ENCODE measurements around the gene FAM216B. TPM values are rescaled to one million over a fixed set of nuclear protein-coding genes. Genes with fewer than 3 reads are reported as not detected.
"Not testable (repeated sequence)": the region's sequence is repeated elsewhere in the genome, so short reads cannot be mapped to it uniquely, and the experiment has no call there.

Gene FAM216B
- total and polyA plus RNA-seq, 2 donors (not counting 1 experiment from before 2014, with no cell fraction given): under 0.01 TPM; not detected in 1

DNA sequence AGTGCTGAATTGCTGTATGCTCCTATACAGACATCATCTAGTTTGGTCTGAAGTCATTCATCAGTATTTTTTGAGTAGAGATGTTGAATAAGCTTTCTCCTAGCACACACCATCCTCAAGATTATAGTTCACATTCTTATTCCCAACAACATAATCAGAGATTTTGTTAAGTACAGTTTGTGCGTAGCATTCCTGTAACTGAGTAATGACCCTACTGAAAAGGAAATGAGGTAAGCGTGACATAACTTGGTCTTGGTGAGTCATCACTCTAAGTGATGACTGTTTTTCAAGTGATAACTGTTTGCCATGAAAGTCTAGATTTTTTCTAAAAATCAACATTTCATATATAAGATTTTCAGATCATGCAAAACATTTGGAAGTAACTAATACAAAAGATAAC, 18.5 kb upstream of the FAM216B start:
- Histone ChIP-seq H3K36me3 (ENCODE audit: control insufficient read depth, insufficient read depth, low read length) (no peaks in the 10 kb centered on the region), H3K27ac (ENCODE audit: insufficient read depth, low read length) (peak overlapping the region; percentile 68), H4K20me1 (ENCODE audit: control insufficient read depth, extremely low read depth, insufficient read depth, low read length) (no peaks in the 10 kb centered on the region), H3K27me3 (ENCODE audit: control insufficient read depth, insufficient read depth, low read length) (no peaks in the 10 kb centered on the region), H3K79me2 (ENCODE audit: control insufficient read depth, insufficient read depth, low read length) (no peaks in the 10 kb centered on the region), H3K4me2 (ENCODE audit: extremely low read depth, insufficient read depth, low read length) (no peak overlapping the region), H3K9me3 (ENCODE audit: control insufficient read depth, insufficient read depth, low read depth, low read length) (no peaks in the 10 kb centered on the region), H2AFZ (ENCODE audit: low read length) (no peak overlapping the region), H3K9ac (ENCODE audit: insufficient read depth, low read length) (no peak overlapping the region), H3K4me1 (ENCODE audit: control insufficient read depth, extremely low read depth, insufficient read depth, low read length) (no peaks in the 10 kb centered on the region), H3K4me3 (replicated peaks in 1 of 4; ENCODE audit: control extremely low read depth in 1 of 4, insufficient read depth in 1 of 4, low read depth in 3 of 4, low read length in 4 of 4) (no peak overlapping the region)
- DNase-seq (ENCODE audit: low read depth in 2 of 2): peak; percentile 89 to 94
- TF ChIP-seq EZH2 (IDR thresholded peaks at IDR 0.05; ENCODE audit: low read length, missing control alignments): no peak
- no peak for TF ChIP-seq CTCF (conservative IDR thresholded peaks at IDR 0.05 in 1 of 2, IDR thresholded peaks at IDR 0.05 in 1 of 2; ENCODE audit: low read depth in 1 of 2, low read length in 2 of 2)

- Histone ChIP-seq H3K4me2 (ENCODE audit: extremely low read depth, insufficient read depth, low read length) (no peak overlapping the region), H3K27ac (ENCODE audit: insufficient read depth, low read length) (no peak overlapping the region), H4K20me1 (ENCODE audit: control insufficient read depth, extremely low read depth, insufficient read depth, low read length) (no peaks in the 10 kb centered on the region), H3K36me3 (ENCODE audit: control insufficient read depth, insufficient read depth, low read length) (no peaks in the 10 kb centered on the region), H3K27me3 (ENCODE audit: control insufficient read depth, insufficient read depth, low read length) (no peaks in the 10 kb centered on the region), H3K4me1 (ENCODE audit: control insufficient read depth, extremely low read depth, insufficient read depth, low read length) (no peaks in the 10 kb centered on the region), H2AFZ (ENCODE audit: low read length) (no peak overlapping the region), H3K79me2 (ENCODE audit: control insufficient read depth, insufficient read depth, low read length) (no peaks in the 10 kb centered on the region), H3K9me3 (ENCODE audit: control insufficient read depth, insufficient read depth, low read depth, low read length) (no peaks in the 10 kb centered on the region), H3K4me3 (replicated peaks in 1 of 4; ENCODE audit: control extremely low read depth in 1 of 4, insufficient read depth in 1 of 4, low read depth in 3 of 4, low read length in 4 of 4) (no peak overlapping the region), H3K9ac (ENCODE audit: insufficient read depth, low read length) (no peak overlapping the region)
- TF ChIP-seq EZH2 (IDR thresholded peaks at IDR 0.05; ENCODE audit: low read length, missing control alignments): no peak
- TF ChIP-seq CTCF (conservative IDR thresholded peaks at IDR 0.05 in 1 of 2, IDR thresholded peaks at IDR 0.05 in 1 of 2; ENCODE audit: low read depth in 1 of 2, low read length in 2 of 2): no peak
- DNase-seq (ENCODE audit: low read depth in 2 of 2): no peak
Measured at GRCh38 chr13:42766016-42766415, 15.4 kb upstream of the FAM216B start.

DNA sequence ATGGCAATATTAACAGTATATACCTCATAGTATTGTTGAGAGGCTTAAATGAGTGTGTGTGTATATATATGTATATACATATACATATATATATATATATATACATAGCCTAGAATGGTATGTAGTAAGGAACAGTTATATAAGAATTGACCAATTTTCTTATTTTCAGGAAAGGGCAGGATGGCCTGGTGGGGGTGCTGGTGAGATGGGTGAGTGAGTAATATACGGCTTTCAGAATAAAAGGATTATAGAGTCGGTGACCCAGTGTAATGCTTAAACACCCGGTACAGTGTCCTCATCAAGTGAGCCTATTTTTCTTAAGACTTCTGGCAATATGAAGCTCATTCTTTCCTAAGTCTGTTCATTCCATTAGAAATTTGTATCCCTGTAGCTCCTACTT, 11.7 kb upstream of the FAM216B start:
- H3K4me1 ChIP-seq (ENCODE audit: control insufficient read depth, extremely low read depth, insufficient read depth, low read length): no peaks in the 10 kb centered on the region
- H4K20me1 ChIP-seq (ENCODE audit: control insufficient read depth, extremely low read depth, insufficient read depth, low read length): no peaks in the 10 kb centered on the region
- H3K9me3 ChIP-seq (ENCODE audit: control insufficient read depth, insufficient read depth, low read depth, low read length): no peaks in the 10 kb centered on the region
- DNase-seq (ENCODE audit: low read depth in 2 of 2): no peak
- H3K79me2 ChIP-seq (ENCODE audit: control insufficient read depth, insufficient read depth, low read length): no peaks in the 10 kb centered on the region
- TF ChIP-seq EZH2 (IDR thresholded peaks at IDR 0.05; ENCODE audit: low read length, missing control alignments) (no peak), CTCF (conservative IDR thresholded peaks at IDR 0.05 in 1 of 2, IDR thresholded peaks at IDR 0.05 in 1 of 2; ENCODE audit: low read depth in 1 of 2, low read length in 2 of 2) (peak in 1 of 2 donors; percentile 10)
- no peak overlapping the region for H3K4me2 ChIP-seq (ENCODE audit: extremely low read depth, insufficient read depth, low read length)
- no peak overlapping the region for H2AFZ ChIP-seq (ENCODE audit: low read length)
- H3K27me3 ChIP-seq (ENCODE audit: control insufficient read depth, insufficient read depth, low read length): no peaks in the 10 kb centered on the region
- H3K4me3 ChIP-seq (replicated peaks in 1 of 4; ENCODE audit: control extremely low read depth in 1 of 4, insufficient read depth in 1 of 4, low read depth in 3 of 4, low read length in 4 of 4): no peak overlapping the region
- no peaks in the 10 kb centered on the region for H3K36me3 ChIP-seq (ENCODE audit: control insufficient read depth, insufficient read depth, low read length)
- H3K27ac ChIP-seq (ENCODE audit: insufficient read depth, low read length): no peak overlapping the region
- H3K9ac ChIP-seq (ENCODE audit: insufficient read depth, low read length): no peak overlapping the region

DNA sequence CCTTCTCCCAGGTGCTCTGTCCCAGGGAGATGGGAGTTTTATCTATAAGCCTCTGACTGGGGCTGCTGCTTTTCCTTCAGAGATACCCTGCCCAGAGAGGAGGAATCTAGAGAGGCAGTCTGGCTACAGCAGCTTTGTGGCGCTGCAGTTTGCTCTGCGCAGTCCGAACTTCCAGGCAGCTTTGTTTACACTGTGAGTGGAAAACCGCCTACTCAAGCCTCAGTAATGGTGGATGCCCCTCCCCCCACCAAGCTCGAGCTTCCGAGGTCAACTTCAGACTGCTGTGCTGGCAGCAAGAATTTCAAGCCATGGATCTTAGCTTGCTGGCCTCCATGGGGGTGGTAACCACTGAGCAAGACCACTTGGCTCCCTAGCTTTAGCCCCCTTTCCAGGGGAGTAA, 4.8 kb upstream of the FAM216B start:
- H3K9ac ChIP-seq (ENCODE audit: insufficient read depth, low read length); H3K79me2 ChIP-seq (ENCODE audit: control insufficient read depth, insufficient read depth, low read length); H4K20me1 ChIP-seq (ENCODE audit: control insufficient read depth, extremely low read depth, insufficient read depth, low read length); H3K27me3 ChIP-seq (ENCODE audit: control insufficient read depth, insufficient read depth, low read length); H3K4me3 ChIP-seq (replicated peaks in 1 of 4; ENCODE audit: control extremely low read depth in 1 of 4, insufficient read depth in 1 of 4, low read depth in 3 of 4, low read length in 4 of 4); H3K27ac ChIP-seq (ENCODE audit: insufficient read depth, low read length); H3K9me3 ChIP-seq (ENCODE audit: control insufficient read depth, insufficient read depth, low read depth, low read length); H3K36me3 ChIP-seq (ENCODE audit: control insufficient read depth, insufficient read depth, low read length); H3K4me1 ChIP-seq (ENCODE audit: control insufficient read depth, extremely low read depth, insufficient read depth, low read length): not testable (repeated sequence)
- peak; percentile 8 to 42 for DNase-seq (ENCODE audit: low read depth in 2 of 2)
- H2AFZ ChIP-seq (ENCODE audit: low read length): peak overlapping the region; percentile 47
- H3K4me2 ChIP-seq (ENCODE audit: extremely low read depth, insufficient read depth, low read length): peak overlapping the region; percentile 4

Data from fibroblast of lung (primary cell).